Psoas muscle (tissue), 8 donors: ENCODE measurements around the gene PTX4. TPM values are rescaled to one million over a fixed set of nuclear protein-coding genes. Genes with fewer than 3 reads are reported as not detected.

Experiments used
- ATAC-seq, 4 donors: fragments of 200-7000 bp; cut with Tn5 transposase; one replicate each; pipeline ENCODE4 v1.9.1; 2020; ENCODE audit warnings: moderate library complexity in 3 of 4, mild to moderate bottlenecking in 2 of 4
- DNase-seq, 2 donors: peaks; one replicate each; pipeline ENCODE4 v3.0.0-alpha.2; 2020
- H3K27ac ChIP-seq: fragments of 200-600 bp; one replicate; pipeline ENCODE4 v1.8.0; 2022
- H3K27me3 ChIP-seq, 3 donors: fragments of 200-600 bp in 1 of 3; one replicate each; pipeline versions ENCODE4 v1.6.1 to v1.8.0; 2013 to 2022; ENCODE audit warnings: low read length in 2 of 3, mild to moderate bottlenecking in 2 of 3, moderate library complexity in 1 of 3; ENCODE audit not compliant: insufficient read depth in 3 of 3
- H3K36me3 ChIP-seq, 2 donors: fragments of 200-600 bp in 1 of 2; one replicate each; pipeline versions ENCODE4 v1.6.1 to v1.8.0; 2013 to 2022; ENCODE audit warnings: low read depth in 1 of 2, mild to moderate bottlenecking in 1 of 2, moderate library complexity in 1 of 2; ENCODE audit not compliant: insufficient read depth in 1 of 2
- H3K4me1 ChIP-seq: fragments of 200-600 bp; one replicate; pipeline ENCODE4 v1.8.0; 2022
- H3K4me3 ChIP-seq: fragments of 200-600 bp; one replicate; pipeline ENCODE4 v1.8.0; 2022; ENCODE audit warnings: mild to moderate bottlenecking
- H3K9me3 ChIP-seq: fragments of 200-600 bp; one replicate; pipeline ENCODE4 v1.8.0; 2022
- CTCF ChIP-seq: fragments of 200-600 bp; IDR thresholded peaks from one replicate; pipeline ENCODE4 v1.8.0; 2022; ENCODE audit warnings: antibody characterized with exemption
- WGBS, 3 donors: extraction: QIAGEN DNeasy Blood & Tissue Kit; methylation state at CpG; one replicate each; pipeline versions ENCODE4 v1.1.6 to v1.1.7; 2013; 5-methylcytosine and 5-hydroxymethylcytosine counted together
- intact Hi-C, 2 donors: fragments of 100-400 bp; cut with DNase I; formaldehyde crosslinking; loops; one replicate each; pipeline versions ENCODE4 v1.11.0 to v1.14.2; 2022
- polyA plus RNA-seq, 3 donors: library from polyadenylated mRNA; stranded (reverse); fragments of 200-250 nt; gene quantifications; one replicate each; pipeline ENCODE4 v1.2.3, GENCODE V29; 2013
- total RNA-seq, 4 donors: library from RNA; stranded (reverse); fragmentation: NEBNext Ultra II Directional in 2 of 4; extraction: Animal tissue kit (Norgen Biotek cat#: 25700) in 2 of 4; gene quantifications; one replicate each; pipeline versions ENCODE4 v1.2.1 to v1.2.4, GENCODE V29; 2021 to 2023
- donor health status: healthy with polysubstance abuse.
- donor health status: DM: no; HTN: no; CAD: no; lungs with moderate emphysema.
- donor health status: Bipolar disorder and iron deficiency.
- donor health status: healthy.
- donor health status: DM: yes; HTN: yes; CAD: no.
- donor health status: DM: no; HTN: no; CAD: no.
- donor health status: DM: no; HTN: no; CAD: no.
- donor health status: DM: yes; HTN: yes; CAD: no.

PTX4 gene
- total and polyA plus RNA-seq, 7 donors, result 0.04 to 0.26 (median 0.23) TPM; not detected in 4

GRCh38 chr16:1461146-1461545, 27.6 kb downstream of the PTX4 start:
- ATAC-seq (no peak), DNase-seq (no peak)
- no peak overlapping the region for H3K27ac ChIP-seq
- no peak for TF ChIP-seq CTCF
- H3K9me3 ChIP-seq, result no peaks in the 10 kb centered on the region
- H3K4me3 ChIP-seq, result no peak overlapping the region
- intact Hi-C loops, result no loop called here
- H3K36me3 ChIP-seq, result peaks cover 5 to 59% of the 10 kb centered on the region in 2 donors
- H3K27me3 ChIP-seq, result no peaks in the 10 kb centered on the region
- no peaks in the 10 kb centered on the region for H3K4me1 ChIP-seq
- 83 to 89% (median 85%) methylated on average over 24 of the region's 24 CpGs for WGBS, 3 donors

GRCh38 chr16:1460602-1461138, 28.1 kb downstream of the PTX4 start:
- TF ChIP-seq CTCF, result no peak
- WGBS, 3 donors, result 86 to 90% (median 89%) methylated on average over 30 of the region's 30 CpGs

GRCh38 chr16:1459967-1460366, 28.8 kb downstream of the PTX4 start:
- intact Hi-C loops, result no loop called here
- Histone ChIP-seq H3K4me3 (no peak overlapping the region), H3K27me3 (no peaks in the 10 kb centered on the region), H3K27ac (no peak overlapping the region), H3K36me3 (peaks cover 5 to 71% of the 10 kb centered on the region in 2 donors), H3K4me1 (no peaks in the 10 kb centered on the region), H3K9me3 (no peaks in the 10 kb centered on the region)
- WGBS, 3 donors, result 80 to 89% (median 84%) methylated on average over 9 to 10 of the region's 10 CpGs
- DNase-seq (peak in 1 of 2 donors; percentile 35), ATAC-seq (no peak)
- no peak for TF ChIP-seq CTCF

More at GRCh38 chr16:1460602-1461138, 28.1 kb downstream of the PTX4 start:
- Histone ChIP-seq H3K9me3 (no peaks in the 10 kb centered on the region), H3K4me1 (no peaks in the 10 kb centered on the region), H3K36me3 (peaks cover 5 to 64% of the 10 kb centered on the region in 2 donors), H3K27ac (no peak overlapping the region), H3K4me3 (no peak overlapping the region), H3K27me3 (no peaks in the 10 kb centered on the region)
- ATAC-seq, result no peak
- peak in 1 of 2 donors; percentile 11 for DNase-seq
- intact Hi-C loops, result no loop called here

GRCh38 chr16:1458977-1459341, 29.8 kb downstream of the PTX4 start:
- Histone ChIP-seq H3K27me3 (no peaks in the 10 kb centered on the region), H3K4me3 (no peak overlapping the region), H3K9me3 (no peaks in the 10 kb centered on the region), H3K27ac (no peak overlapping the region), H3K36me3 (peaks cover 5 to 72% of the 10 kb centered on the region in 2 donors), H3K4me1 (no peaks in the 10 kb centered on the region)
- ATAC-seq (no peak), DNase-seq (no peak)
- 79 to 84% (median 81%) methylated on average over 14 of the region's 14 CpGs for WGBS, 3 donors
- TF ChIP-seq CTCF, result no peak
- intact Hi-C loops, result no loop called here

- no peak overlapping the region for H3K4me3 ChIP-seq
- ATAC-seq, result no peak
- no peak for TF ChIP-seq CTCF
- no peak for DNase-seq
- no peaks in the 10 kb centered on the region for H3K27me3 ChIP-seq
- no peak overlapping the region for H3K27ac ChIP-seq
- 90 to 94% (median 92%) methylated on average over 26 of the region's 26 CpGs for WGBS, 3 donors
- H3K4me1 ChIP-seq, result no peaks in the 10 kb centered on the region
- H3K9me3 ChIP-seq, result no peaks in the 10 kb centered on the region
- intact Hi-C loops, result no loop called here
- peaks cover 5 to 76% of the 10 kb centered on the region in 2 donors for H3K36me3 ChIP-seq
These were observed 30.3 kb downstream of the PTX4 start for GRCh38 chr16:1458336-1458976.
